GM18873 (cell line): ENCODE measurements around the gene C12orf50.
A peak's percentile ranks its signal among the peaks of the same experiment; 100 is the strongest.
"Not testable (repeated sequence)": the region's sequence is repeated elsewhere in the genome, so short reads cannot be mapped to it uniquely, and the experiment has no call there.

Source experiments
- ATAC-seq: cut with Tn5 transposase; IDR thresholded peaks from one replicate; pipeline ENCODE4 v1.9.1; 2021; ENCODE audit warnings: mild to moderate bottlenecking, moderate library complexity, moderate number of reproducible peaks; ENCODE audit not compliant: unreplicated experiment, low FRiP score

Gene C12orf50, protein sequence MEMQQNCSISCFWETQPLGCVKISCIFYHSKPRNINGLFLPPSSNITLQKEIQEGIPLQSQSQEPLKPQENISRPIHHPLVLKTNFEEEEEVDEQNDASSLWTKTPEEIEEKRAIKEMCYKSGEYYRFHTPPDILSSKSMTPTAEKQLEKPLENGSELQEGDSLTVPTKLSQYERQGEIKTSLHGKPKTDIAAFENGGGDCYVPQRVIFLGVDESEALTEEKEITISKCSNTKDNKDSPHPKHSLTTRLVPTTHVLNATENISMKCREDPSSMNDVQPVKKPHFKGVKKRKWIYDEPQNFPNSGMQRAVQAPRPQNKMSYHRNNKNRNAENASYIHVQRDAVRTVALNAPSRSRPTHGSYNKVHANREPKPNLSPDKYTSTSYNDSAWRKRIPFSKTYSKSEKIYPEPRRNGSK

DNA sequence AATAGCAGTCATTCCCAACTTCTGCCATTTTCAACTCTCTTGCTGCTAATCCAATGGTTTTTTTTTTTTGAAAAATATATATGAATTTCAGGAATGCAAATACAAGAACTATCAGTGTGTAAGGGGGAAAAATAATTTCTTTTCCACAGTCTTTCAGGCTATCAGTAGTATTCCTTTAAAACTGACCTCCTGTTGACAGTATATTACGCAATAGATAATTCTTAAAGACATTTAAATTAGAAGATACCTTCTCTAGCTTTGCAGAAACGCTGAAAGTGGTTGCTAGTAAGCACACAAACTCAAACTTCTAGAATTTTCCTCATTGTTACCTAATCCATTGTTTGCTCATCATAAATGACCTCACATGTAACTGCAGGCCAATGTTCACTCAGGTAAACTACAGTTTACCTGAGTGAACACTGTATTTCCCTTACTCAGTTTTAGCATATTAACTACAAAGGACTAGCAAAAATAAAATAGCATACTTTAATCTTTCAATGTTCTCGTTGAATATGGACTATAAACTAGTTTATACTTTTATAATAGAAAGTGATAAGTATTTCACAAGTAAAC is at the start of gene C12orf50:
Gene C12orf50, minus strand, starts transcription at position 309 of the 573 bp plus-strand sequence. CDS start 2,439 bp downstream, outside the sequence.
- ATAC-seq, result no peak

DNA sequence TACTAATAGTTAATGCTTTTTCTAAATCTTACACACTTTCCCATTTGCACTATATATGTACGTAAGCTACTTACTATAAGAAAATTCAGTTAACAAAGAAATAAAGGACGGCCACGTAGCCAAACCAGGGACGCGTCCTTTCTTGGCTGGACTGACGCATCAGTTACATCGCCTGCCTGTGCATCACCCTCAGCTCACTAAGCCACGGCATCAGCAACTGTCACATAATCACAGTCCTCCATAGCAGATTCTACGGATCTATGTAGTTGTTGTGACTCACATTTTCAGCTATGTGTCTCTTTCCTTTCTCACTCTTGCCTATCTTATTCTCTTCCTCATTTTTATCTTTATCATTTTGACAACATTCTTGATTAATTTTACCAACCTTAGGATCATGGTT is 38.1 kb upstream of the C12orf50 start:
- ATAC-seq, result no peak

DNA sequence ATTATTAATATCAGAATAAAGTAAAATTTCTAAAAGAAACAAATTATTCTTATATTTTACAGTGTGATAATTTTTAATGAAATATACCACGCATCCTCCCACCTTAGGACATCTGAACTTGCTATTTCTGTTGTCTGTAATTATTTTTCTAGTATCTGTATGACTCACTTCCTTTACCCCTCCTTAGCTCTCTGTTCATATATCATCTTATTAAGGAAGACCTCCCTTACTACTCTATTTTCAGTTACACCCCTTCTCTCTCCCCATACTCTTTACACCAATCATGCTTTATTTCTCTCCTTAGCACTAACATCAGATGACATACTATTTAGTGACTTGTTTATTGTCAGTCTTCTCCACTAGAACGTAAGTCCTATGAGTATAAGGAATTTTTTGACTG is 34.2 kb upstream of the C12orf50 start:
- ATAC-seq, result peak; percentile 94

DNA sequence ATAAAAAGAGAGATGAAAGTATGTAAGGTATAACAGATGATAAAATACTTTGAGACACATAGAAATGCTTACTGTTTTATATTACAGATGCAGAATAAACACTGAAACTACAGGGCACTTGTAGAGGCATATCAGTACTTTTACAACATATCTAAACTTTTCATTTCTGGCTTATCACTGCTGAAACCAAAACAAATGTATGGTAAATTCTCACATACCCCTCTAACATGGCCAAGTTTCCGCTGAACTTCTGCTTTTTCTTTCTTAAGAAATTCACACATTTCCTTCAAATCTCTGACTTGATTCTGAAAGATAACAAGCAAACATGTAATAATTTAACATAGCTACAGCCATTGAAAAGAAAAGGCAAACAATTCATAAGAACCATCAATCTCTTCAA is 33.3 kb upstream of the C12orf50 start:
- peak; percentile 41 for ATAC-seq

DNA sequence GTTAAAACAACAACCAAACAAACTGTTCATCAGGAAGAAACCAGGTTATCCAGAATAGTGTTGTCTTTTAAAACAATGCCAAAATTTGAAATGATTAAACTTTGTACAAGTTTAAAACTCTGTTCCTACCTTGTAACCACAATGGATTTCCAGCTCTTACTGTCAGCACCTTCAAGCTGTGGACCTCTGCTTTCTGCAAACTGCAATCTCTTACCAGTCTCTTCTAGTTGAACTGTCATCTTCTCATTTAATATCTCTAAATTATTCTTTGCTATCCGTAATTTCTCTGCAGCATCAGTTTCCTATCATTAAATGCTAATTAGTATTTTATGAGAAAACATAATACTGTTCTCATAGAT is 29.5 kb upstream of the C12orf50 start:
- no peak for ATAC-seq

DNA sequence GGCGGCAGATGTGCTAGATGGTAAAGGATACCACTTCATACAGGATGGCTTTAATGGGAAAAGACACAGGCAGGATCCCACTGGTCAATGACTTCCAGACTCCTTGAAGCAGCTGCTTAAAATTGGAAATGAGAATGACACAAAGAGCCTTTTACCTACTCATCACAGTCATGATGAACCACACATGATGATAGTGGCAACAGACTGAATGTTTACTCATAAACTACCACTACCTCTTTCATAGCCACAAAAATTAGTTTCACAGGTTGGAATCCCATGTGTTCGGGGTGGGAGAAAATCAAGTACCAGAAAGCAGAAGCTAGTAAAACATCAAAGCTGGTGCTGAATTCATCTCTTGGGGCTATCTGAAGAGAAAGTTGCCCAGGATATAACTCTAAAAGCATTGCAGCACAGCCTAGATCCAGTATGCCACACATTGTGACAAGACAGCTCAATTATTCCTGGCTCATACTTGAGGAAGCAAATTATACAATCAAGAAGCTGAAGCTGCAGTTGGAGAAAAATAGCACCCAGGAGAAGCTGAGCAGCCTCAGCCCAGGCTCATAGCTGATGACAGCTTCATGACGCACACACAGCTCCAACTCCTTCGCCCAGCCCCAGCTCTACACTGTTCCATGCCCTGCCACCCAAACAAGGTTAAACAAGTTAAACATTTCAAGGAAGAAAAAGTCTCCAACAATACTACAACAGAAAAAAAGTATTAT is 29.0 kb upstream of the C12orf50 start:
- ATAC-seq, result no peak

DNA sequence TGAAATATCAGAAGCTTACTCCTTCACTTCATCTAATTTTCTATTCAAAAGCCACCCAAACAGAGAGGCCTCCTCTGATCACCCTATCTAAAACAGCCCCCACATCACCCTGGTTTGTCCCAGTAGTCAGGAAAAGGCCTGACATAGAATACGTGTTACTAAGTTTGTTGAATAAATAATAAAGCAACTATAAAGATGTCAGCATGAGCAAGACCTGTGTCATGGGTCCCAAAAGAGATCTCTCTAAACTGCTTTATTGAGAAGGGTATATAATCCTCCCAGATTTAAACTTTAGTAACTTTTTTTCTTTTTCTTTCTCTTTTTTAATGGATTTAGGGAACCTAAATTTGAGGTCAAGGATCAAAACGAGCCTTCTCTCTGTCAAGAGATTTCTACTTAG is 27.4 kb upstream of the C12orf50 start:
- ATAC-seq, result no peak

DNA sequence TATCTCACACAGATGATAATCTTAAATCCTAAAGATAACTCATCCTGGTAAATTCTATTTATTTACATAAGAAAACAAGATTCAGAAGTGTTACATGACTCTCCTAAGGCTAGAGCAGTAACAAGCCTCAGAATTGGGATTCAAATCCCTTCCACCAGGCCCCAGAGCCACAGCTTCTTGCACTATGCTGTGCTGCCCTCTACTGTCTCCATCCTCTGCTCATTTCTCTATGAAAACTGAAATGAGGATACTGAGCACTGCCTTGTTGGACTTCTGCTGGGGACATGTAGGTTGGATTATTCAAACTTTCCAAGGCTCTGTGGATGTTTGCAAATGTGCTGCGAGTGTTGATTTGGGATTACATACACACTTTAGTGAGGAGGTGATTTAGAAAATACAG is 23.5 kb upstream of the C12orf50 start:
- peak; percentile 42 for ATAC-seq

DNA sequence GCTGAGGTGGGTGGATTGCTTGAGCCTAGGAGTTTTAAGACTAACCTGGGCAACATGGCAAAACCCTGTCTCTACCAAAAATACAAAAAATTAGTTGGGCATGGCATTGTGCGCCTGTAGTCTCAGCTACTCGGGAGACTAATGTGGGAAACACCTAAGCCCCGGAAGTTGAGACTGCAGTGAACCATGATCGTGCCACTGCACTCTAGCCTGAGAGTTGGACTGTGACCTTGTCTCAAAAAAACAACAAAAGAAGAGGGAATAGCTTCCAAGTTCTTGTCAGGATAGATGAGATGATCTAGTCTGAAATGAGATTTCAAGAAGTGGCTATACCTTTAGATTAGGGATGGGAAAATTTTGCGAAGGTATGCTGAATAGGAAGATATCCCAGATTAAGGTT is 14.8 kb upstream of the C12orf50 start:
- no peak for ATAC-seq

DNA sequence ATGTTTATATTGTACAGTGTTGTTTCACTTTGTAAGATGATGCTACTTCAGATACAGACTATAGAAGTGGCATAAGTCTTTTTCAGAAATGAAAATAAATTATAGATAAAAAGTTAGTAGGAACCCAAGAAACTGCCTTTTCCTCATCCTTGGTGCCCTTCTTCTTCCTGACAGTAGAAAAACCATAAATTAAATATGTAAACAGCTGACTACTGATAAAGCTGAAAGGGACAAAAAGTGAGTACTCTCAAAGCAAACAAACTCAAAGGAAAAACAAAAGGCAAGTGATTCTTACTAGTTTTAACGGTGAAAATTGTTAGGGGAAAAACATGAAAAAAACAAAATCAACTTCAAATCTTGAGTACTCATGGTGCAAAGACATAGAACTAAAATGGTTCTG is 8.6 kb upstream of the C12orf50 start:
- no peak for ATAC-seq

DNA sequence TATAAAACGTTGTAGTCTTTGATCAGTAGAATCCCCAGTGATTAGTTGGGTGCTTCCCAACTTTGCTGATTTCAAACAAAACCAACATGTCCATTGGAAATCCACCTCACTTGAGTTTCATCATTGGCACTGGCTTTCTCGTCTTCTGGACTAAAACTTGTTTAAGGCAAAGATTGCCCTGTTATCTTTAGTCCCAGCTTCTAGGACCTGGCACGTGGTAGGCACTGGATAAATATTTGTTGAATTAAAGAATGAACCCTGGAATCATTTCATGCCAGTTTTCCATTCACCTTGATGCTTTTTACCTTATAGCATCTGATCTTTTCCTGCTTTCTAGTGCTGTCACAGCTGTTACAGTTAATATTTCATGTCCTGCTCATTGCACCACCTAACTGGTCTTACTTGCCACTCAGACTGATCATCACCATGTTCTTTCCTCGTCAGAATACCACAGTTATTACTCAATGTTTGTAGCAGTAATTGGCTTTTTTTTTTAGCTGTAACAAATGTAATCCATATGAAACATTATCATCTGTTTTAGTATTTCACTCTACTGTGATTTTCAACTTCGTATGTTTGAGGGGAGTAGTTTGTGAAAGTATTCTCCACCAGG is 7.3 kb upstream of the C12orf50 start:
- no peak for ATAC-seq

DNA sequence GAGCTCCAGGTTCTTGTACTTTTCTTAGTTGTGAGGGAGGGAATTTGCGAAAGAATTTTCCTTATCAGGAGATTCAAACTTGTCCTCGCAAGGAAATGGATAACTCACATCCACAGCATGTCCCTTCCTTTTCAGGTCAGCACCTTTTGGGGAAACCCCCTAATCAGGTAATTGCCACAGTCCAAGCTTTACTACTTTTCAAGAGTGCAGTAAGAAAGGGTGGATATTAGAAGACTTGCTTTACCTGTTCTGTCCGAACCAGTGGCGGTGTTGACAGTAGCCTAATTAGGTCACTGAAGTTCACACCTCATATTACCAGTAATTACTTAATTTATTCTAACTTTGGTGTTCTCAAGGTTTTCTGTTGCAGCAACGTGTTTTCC is 6.7 kb upstream of the C12orf50 start:
- ATAC-seq, result peak; percentile 14

DNA sequence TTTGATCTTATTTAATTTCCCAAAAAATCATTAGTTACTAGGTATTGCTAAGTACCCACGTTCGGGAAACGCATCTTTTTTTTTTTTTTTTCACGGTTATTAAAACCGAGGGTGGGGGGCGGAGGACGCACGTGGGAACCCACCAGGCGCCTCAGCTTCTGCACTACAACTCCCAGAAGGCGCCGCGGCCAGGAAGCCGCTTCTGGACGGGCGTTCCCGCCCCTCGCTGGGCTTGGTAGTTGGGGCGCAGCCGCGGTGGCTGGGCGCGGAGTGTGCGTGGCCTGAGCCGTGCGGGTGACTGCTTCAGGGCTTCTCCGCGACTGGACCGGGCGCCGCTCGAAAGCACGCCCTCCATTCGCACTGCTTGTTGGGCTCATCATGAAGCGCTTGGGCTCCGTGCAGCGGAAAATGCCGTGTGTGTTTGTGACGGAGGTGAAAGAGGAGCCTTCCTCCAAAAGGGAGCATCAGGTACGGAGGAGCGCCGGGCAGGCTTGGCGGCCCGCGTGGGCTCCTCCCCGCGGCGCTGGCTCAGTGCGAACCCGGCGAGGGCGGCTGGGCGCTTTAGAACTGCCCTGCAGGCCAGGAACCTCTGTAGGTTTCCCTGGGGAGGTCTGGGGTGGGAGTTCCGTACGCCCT is 6.2 kb upstream of the C12orf50 start:
- ATAC-seq, result peak; percentile 99

DNA sequence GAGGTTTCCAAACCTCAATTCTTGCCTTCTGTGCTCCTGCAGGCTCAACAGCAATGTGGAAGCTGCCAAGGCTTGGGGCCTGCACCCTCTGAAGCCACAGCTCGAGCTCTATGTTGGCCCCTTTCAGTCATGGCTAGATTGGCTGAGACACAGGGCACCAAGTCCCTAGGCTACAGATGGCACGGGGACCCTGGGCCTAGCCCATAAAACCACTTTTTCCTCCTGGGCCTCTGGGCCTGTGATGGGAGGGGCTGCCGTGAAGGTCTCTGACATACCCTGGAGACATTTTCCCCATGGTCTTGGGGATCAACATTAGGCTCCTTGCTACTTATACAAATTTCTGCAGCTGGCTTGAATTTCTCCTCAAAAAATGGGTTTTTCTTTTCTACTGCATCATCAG is 2.0 kb upstream of the C12orf50 start:
- ATAC-seq, result not testable (repeated sequence)

DNA sequence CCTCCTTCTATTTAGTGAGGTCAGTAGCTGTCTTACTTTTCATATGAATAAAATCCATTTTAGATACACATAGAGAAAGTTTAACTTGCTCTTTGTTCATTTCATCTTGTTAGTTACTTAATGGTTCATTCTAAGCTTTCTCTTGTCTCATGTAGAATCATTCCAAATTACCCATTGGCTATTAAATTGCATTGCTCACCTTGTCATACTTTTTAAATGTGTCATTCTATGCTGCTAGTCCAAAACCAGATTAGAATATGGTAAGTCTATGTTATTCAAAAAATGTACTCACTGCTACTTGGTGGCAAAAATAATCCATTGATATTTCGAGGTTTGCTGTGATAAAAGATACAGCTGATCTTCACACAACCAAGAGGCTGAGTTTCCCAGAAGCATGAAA is 3.0 kb downstream of the C12orf50 start:
- no peak for ATAC-seq

DNA sequence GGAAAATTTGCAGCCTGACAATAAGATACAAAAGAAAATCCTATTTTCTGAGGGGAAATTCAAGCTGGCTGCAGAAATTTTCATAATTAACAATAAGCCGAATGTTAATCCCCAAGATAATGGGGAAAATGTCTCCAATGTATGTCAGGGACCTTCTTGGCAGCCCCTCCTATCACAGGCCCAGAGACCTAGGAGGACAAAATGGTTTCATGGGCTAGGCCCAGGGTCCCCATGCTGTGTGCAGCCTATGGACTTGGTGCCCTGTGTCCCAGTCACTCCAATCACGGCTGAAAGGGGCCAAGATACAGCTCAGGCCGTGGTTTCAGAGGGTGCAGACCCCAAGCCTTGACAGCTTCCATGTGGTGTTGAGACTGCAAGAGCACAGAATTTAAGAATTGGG is 11.2 kb downstream of the C12orf50 start:
- ATAC-seq, result no peak

DNA sequence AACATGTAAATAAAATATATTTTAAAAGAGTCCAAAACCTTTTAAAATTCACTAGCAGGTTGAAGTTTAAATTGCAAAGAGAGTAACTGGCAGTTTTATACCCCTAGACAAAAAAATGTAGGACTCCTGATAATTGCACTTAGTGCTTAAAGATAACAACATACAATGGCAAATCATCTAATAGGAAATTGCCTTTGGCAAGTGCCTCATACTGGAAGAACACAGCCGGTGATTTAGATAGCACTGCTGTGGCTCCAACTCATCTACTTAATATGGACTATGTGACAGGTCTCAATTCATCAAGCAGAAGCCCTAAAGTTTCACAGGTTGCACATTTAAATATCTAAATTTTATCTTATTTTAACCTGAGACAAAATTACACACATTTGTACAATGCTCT is 13.4 kb downstream of the C12orf50 start:
- ATAC-seq, result no peak

DNA sequence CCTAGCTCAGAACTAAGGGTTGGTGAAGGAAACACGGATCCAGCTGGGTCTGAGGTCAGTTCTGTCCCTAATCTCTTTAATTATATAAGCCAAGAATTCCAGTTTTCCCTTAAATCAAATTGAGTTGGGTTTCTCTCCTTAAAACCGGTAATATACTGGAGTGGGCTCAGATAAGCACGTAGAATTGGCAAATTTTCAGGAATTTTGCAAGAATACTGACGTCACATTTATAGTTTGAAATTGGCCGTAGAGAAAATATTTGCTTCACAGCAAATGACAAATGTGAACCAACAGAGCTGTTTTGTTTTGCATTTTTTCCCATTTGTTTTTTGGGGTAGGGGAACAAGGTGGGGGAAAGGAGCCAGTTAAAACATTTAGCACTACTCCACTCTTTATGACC is 17.4 kb downstream of the C12orf50 start:
- no peak for ATAC-seq

DNA sequence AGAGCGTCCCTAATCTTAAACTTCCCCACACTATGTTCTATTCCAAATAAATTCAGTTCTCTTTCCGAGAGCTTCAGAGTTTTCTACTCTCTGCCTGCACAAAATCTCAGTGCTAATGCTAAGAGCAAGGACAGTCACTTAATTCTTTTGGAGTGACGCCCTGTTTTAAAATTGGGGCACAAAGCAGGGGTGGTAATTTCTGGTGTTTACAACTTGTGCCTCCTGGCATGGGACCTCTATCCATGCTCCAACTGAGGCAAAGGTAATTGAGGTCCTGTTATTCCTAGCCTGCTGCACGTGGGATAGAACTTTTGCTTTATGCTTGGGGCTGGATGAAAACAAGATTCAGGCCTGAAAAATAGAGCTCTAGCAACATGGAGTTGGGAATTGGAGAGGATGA is 22.9 kb downstream of the C12orf50 start:
- ATAC-seq, result no peak

DNA sequence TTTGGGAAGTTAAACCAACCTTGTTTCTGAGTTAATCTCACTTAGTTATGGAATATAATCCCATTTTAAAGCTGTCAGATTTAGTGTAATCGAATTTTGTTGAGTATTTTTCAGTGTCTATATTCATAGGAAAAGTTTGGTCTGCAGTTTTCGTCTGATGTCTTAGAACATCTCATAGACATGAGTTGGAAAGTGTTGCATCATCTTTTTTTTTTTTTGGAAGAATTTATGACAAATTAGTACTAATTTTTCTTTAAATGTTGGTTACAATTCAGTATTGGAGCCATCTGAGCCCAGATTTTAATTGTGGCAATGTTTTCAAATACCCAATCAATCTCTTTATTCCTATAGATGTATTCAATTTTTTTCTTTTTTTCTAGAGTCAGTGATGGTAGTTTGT is 27.9 kb downstream of the C12orf50 start:
- no peak for ATAC-seq
